Progenitor cell of endocrine pancreas (in vitro differentiated cells): ENCODE results near the gene PFKFB2. TPM values are rescaled to one million over a fixed set of nuclear protein-coding genes. Genes with fewer than 3 reads are reported as not detected.
A peak's percentile ranks its signal among the peaks of the same experiment; 100 is the strongest.

Source experiments
- DNase-seq: peaks from one replicate; pipeline ENCODE4 v3.0.0; 2021; ENCODE audit warnings: low spot score; ENCODE audit not compliant: unreplicated experiment
- H3K27ac Mint-ChIP-seq: 2 replicates; pipeline ENCODE4 v1.8.0; 2021; ENCODE audit warnings: mild to moderate bottlenecking, moderate library complexity, mixed read lengths
- H3K27me3 Mint-ChIP-seq: 2 replicates; pipeline ENCODE4 v1.8.0; 2021; ENCODE audit warnings: mixed read lengths
- H3K36me3 Mint-ChIP-seq: 2 replicates; pipeline ENCODE4 v1.8.0; 2022; ENCODE audit warnings: mixed read lengths; ENCODE audit not compliant: insufficient read depth
- H3K4me1 Mint-ChIP-seq: 2 replicates; pipeline ENCODE4 v1.8.0; 2021; ENCODE audit warnings: low read depth, mixed read lengths
- H3K4me3 Mint-ChIP-seq: 2 replicates; pipeline ENCODE4 v1.8.0; 2021; ENCODE audit warnings: low read depth, mild to moderate bottlenecking, moderate library complexity, mixed read lengths
- H3K9me3 Mint-ChIP-seq: 2 replicates; pipeline ENCODE4 v1.8.0; 2021; ENCODE audit warnings: low read depth, mixed read lengths
- CTCF ChIP-seq: fragments of 200-600 bp; sonication (generic); IDR thresholded peaks from one replicate; pipeline ENCODE4 v1.5.0; 2021; ENCODE audit warnings: antibody characterized with exemption, mild to moderate bottlenecking; ENCODE audit not compliant: unreplicated experiment
- total RNA-seq: library from RNA; stranded (reverse); gene quantifications from 2 replicates; pipeline ENCODE4 v1.2.1, GENCODE V29; 2021

PFKFB2 gene
- total RNA-seq, 1 donor from 2014 or later = 9.6 TPM

GRCh38 chr1:207069858-207070506, 16.9 kb downstream of the PFKFB2 start:
- TF ChIP-seq CTCF = no peak
- DNase-seq = no peak
- no peak overlapping the region for H3K4me3 Mint-ChIP-seq
- H3K27me3 Mint-ChIP-seq = no peaks in the 10 kb centered on the region
- H3K4me1 Mint-ChIP-seq = no peaks in the 10 kb centered on the region
- H3K9me3 Mint-ChIP-seq = no peaks in the 10 kb centered on the region
- peaks cover 7% of the 10 kb centered on the region for H3K36me3 Mint-ChIP-seq
- H3K27ac Mint-ChIP-seq = no peak overlapping the region

GRCh38 chr1:207070811-207071210, 17.7 kb downstream of the PFKFB2 start:
- Mint-ChIP-seq H3K27ac (peak overlapping the region; percentile 64), H3K27me3 (no peaks in the 10 kb centered on the region), H3K9me3 (no peaks in the 10 kb centered on the region), H3K4me3 (no peak overlapping the region), H3K4me1 (no peaks in the 10 kb centered on the region), H3K36me3 (peaks cover 4% of the 10 kb centered on the region)
- no peak for TF ChIP-seq CTCF
- no peak for DNase-seq

GRCh38 chr1:207071426-207071825, 18.4 kb downstream of the PFKFB2 start:
- Mint-ChIP-seq H3K4me1 (no peaks in the 10 kb centered on the region), H3K4me3 (no peak overlapping the region), H3K9me3 (no peaks in the 10 kb centered on the region), H3K27me3 (no peaks in the 10 kb centered on the region), H3K27ac (no peak overlapping the region), H3K36me3 (peaks cover 4% of the 10 kb centered on the region)
- no peak for TF ChIP-seq CTCF
- no peak for DNase-seq

- Mint-ChIP-seq H3K4me1 (no peaks in the 10 kb centered on the region), H3K9me3 (no peaks in the 10 kb centered on the region), H3K4me3 (no peak overlapping the region), H3K36me3 (peaks cover 4% of the 10 kb centered on the region), H3K27me3 (no peaks in the 10 kb centered on the region), H3K27ac (no peak overlapping the region)
- TF ChIP-seq CTCF = no peak
- no peak for DNase-seq
These were observed 19.2 kb downstream of the PFKFB2 start for GRCh38 chr1:207072233-207072632.

GRCh38 chr1:207073906-207074820, 21.1 kb downstream of the PFKFB2 start:
- H3K4me1 Mint-ChIP-seq = no peaks in the 10 kb centered on the region
- no peaks in the 10 kb centered on the region for H3K9me3 Mint-ChIP-seq
- TF ChIP-seq CTCF = no peak
- H3K27me3 Mint-ChIP-seq = no peaks in the 10 kb centered on the region
- H3K4me3 Mint-ChIP-seq = no peak overlapping the region
- peaks cover 2% of the 10 kb centered on the region for H3K36me3 Mint-ChIP-seq
- DNase-seq = no peak
- no peak overlapping the region for H3K27ac Mint-ChIP-seq
